GM18867 (cell line): ENCODE data around the gene ZNF837.

Experiments used
- ATAC-seq: cut with Tn5 transposase; IDR thresholded peaks from one replicate; pipeline ENCODE4 v1.9.1; 2021; ENCODE audit warnings: mild to moderate bottlenecking, moderate library complexity; ENCODE audit not compliant: unreplicated experiment

ZNF837 gene

GRCh38 chr19:58372311-58373133, 8.3 kb downstream of the ZNF837 start:
- no peak for ATAC-seq

- no peak for ATAC-seq
These were observed 12.1 kb downstream of the ZNF837 start for GRCh38 chr19:58368561-58369360.

- ATAC-seq = no peak
These were observed 13.0 kb downstream of the ZNF837 start for GRCh38 chr19:58367698-58368454.

GRCh38 chr19:58366585-58367430, 14.0 kb downstream of the ZNF837 start:
- no peak for ATAC-seq

GRCh38 chr19:58364146-58364545, 16.7 kb downstream of the ZNF837 start:
- no peak for ATAC-seq

GRCh38 chr19:58362272-58362994, 18.4 kb downstream of the ZNF837 start, which contains the start of gene ZNF497:
Gene ZNF497, minus strand, starts transcription at chr19:58362751. Its CDS starts 5,116 bp downstream, at chr19:58357635.
- ATAC-seq = peak; percentile 91

GRCh38 chr19:58361900-58362271, 18.9 kb downstream of the ZNF837 start:
- ATAC-seq = peak; percentile 17

- no peak for ATAC-seq
These were observed 23.2 kb downstream of the ZNF837 start for GRCh38 chr19:58357481-58358145.

GRCh38 chr19:58356766-58357480, 23.9 kb downstream of the ZNF837 start:
- no peak for ATAC-seq

- no peak for ATAC-seq
These were observed 24.7 kb downstream of the ZNF837 start for GRCh38 chr19:58355908-58356765.

- ATAC-seq = no peak
These were observed 25.5 kb downstream of the ZNF837 start for GRCh38 chr19:58355215-58355796.

GRCh38 chr19:58354478-58355030, 26.3 kb downstream of the ZNF837 start:
- no peak for ATAC-seq

- no peak for ATAC-seq
These were observed 26.9 kb downstream of the ZNF837 start for GRCh38 chr19:58353717-58354477.

- ATAC-seq = no peak
These were observed 27.8 kb downstream of the ZNF837 start, which contains the start of gene A1BG for GRCh38 chr19:58352760-58353671. Gene A1BG, minus strand, starts transcription at chr19:58353492. Its CDS starts 55 bp downstream, at chr19:58353437.
